ENCODE results near the gene MEAF6.

DNA sequence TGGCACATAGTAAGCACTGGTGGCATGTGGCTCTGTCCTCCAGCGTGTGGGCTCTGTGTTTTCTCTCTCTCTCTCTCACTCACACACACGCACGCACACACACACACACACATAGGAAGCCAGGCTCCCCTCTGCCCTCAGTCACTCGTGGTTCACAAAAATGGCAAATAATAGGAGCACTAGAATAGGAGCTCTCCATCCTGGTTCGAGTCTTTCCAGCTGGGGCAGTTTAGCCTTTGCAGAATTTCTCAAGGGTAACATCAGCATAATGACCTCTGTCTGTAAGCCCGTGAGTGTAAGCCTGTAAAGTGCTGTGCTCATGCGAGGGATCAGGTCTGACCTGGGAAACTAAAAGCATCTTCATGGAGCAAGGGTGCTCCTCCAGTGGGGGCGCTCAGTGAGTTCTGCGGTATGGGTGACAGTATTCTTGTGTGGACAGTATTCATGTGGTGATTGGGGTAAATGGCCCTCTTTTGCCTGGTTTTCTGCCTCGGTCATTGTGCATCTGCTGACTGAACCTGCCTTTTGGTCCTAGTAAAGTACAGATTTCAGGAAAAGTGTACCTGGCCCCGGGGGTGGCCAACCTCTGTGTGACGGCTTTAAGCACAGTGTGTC lies 41.0 kb downstream of the MEAF6 start:
- TF ChIP-seq, protein P1, sequence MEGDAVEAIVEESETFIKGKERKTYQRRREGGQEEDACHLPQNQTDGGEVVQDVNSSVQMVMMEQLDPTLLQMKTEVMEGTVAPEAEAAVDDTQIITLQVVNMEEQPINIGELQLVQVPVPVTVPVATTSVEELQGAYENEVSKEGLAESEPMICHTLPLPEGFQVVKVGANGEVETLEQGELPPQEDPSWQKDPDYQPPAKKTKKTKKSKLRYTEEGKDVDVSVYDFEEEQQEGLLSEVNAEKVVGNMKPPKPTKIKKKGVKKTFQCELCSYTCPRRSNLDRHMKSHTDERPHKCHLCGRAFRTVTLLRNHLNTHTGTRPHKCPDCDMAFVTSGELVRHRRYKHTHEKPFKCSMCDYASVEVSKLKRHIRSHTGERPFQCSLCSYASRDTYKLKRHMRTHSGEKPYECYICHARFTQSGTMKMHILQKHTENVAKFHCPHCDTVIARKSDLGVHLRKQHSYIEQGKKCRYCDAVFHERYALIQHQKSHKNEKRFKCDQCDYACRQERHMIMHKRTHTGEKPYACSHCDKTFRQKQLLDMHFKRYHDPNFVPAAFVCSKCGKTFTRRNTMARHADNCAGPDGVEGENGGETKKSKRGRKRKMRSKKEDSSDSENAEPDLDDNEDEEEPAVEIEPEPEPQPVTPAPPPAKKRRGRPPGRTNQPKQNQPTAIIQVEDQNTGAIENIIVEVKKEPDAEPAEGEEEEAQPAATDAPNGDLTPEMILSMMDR (IDR thresholded peaks at IDR 0.05), result no peak
- TF ChIP-seq POLR2A (IDR thresholded peaks at IDR 0.05), result no peak
- TF ChIP-seq EP300 (IDR thresholded peaks at IDR 0.05), result no peak
- peak in 1 of 3 donors; percentile 13 for TF ChIP-seq POLR2AphosphoS5 (IDR thresholded peaks at IDR 0.05)

Data from stomach (tissue), 4 donors.